NCI-H82 treated with DMSO at 0.1 percent for 48 hours (cell line): ENCODE results near the gene CCDC88B.
"Not testable (repeated sequence)": the region's sequence is repeated elsewhere in the genome, so short reads cannot be mapped to it uniquely, and the experiment has no call there.

Experiments used
- DNase-seq: peaks from one replicate; lab custom pipeline; 2025; ENCODE audit not compliant: unreplicated experiment; lab: John Stamatoyannopoulos, UW

Gene CCDC88B

DNA sequence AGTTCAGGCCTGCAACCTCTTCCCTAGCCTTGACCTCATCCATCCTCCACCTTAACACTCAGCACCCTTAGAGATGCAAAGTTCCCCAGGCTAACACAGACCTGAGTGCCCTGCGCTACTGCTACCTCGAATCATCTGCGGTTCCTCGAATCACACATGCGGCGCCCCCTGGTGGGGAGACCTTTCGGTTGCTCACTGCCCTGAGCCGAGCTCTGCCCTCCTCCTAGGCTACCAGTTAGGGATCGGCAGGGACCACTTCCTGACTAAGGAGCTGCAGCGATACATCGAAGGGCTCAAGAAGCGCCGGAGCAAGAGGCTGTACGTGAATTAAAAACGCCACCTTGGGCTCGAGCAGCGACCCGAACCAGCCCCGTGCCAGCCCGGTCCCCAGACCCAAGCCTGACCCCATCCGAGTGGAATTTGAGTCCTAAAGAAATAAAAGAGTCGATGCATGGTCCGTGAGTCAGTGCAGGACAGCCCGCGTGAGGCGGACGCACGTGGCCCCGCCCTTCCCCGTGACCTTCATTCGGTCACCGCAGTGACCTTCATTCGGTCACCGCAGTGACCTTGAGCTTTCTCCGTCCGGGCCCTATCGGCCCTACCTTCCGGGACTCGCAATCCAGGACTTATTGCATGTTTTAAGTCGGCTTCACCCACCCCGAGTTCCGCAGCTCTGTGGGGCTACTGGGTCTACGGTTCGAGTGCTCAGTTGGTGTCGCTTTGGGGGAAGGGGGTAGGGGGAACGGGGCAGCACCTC, 35.5 kb upstream of the CCDC88B start:
- DNase-seq: peak; percentile 67

DNA sequence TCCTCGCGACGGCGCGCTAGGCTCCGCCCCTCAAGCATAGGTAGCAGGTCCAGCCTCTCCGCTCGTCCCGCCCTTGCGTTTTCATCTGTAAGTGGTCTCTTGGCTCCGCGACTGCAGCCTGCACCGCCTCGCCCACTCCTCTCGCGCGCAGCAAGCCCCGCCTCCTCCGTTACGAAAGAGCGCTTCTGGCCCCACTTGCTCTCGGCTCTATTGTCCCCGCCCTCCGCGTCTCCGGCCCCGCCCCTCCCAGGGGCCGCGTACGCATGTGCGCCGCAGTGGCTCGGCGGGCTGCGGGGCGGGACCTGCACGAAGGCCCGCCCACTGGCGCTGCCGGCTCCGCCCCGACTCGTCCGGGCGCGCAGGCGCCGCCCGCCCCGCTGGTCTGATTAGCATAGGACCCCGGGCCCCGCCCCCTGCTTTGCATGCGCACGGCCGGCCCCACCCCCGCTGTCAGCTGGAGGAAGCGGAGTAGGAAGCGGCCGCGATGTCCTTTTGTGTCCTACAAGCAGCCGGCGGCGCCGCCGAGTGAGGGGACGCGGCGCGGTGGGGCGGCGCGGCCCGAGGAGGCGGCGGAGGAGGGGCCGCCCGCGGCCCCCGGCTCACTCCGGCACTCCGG, 34.8 kb upstream of the CCDC88B start, which contains the start of gene ESRRA:
Gene ESRRA (plus strand): TSS at position 450 of the 616 bp plus-strand sequence. CDS start 1,656 bp downstream, outside the sequence.
- peak; percentile 96 for DNase-seq

DNA sequence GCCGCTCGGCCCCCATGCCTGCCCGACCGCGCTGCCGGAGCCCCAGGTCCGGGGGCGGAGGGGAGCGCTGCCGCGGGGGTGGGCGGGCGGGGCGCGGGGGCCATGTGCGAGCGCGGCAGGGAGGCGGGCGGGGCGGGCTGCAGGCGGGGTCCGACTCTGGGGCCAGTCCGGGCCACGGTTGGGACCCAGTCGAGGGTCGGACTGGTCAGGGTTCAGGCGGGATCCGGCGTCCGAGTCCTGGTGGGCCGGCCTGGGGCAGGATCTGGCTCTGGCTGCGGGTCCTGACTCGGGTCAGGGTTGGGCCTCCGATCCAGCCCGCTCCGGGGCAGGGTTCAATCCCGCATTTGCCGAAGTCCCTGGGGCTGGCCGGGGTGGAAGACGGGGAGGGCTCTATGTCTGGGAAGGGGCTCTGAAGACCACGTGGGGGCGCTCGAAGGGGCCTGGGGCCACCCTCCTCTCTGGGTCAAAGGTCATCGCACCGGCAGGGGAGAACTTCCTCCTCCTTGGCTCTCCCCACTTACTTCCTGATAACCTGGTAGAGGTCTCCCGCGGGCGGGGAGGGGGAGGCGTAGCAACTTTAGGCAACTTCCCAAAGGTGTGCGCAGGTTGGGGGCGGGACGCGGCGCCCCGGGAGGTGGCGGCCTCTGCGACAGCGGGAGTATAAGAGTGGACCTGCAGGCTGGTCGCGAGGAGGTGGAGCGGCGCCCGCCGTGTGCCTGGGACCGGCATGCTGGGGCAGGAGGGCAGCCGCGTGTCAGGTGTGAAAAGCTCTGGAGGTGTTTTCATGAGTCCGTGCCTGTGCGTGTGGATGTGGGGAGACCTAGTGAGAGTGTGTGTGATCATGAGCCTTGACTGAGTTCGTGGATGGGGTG, 34.1 kb upstream of the CCDC88B start:
- peak; percentile 39 for DNase-seq

DNA sequence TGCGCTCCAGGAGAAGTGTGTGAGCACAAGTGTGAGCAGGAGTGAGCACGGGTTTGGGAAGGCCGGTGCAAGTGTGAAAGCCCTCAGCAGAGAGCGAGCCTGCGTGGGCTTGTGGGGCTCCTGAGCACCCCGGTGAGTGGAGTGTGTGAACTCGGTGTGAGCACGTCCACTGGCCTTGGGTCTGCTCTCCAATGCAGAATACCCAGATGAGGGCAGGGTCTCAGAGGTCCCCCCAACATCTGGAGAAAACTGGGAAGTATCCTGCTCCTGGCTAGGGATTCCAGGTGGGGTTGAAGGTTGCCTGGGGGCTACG, 33.5 kb upstream of the CCDC88B start:
- no peak for DNase-seq

DNA sequence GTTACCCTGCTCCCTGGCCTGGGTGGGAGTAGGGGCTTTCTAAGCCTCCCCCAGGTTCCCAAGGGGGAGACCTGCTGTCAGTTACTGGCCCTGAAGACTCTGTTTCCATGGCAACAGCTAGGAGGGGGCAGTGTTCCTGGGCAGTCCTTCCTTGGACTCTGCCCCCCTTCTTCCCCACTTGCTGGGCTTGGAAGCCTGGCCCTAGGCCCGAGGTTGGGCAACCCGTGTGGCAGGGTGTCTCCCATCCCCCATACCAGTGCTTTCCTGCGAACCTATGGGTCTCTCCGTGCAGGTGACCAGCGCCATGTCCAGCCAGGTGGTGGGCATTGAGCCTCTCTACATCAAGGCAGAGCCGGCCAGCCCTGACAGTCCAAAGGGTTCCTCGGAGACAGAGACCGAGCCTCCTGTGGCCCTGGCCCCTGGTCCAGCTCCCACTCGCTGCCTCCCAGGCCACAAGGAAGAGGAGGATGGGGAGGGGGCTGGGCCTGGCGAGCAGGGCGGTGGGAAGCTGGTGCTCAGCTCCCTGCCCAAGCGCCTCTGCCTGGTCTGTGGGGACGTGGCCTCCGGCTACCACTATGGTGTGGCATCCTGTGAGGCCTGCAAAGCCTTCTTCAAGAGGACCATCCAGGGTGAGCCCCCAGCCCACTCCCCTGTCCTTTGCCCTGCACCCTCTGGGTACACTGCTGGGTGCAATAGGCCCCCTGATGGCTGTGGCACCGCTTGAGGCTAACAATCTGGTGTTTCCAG, 33.0 kb upstream of the CCDC88B start:
- no peak for DNase-seq

DNA sequence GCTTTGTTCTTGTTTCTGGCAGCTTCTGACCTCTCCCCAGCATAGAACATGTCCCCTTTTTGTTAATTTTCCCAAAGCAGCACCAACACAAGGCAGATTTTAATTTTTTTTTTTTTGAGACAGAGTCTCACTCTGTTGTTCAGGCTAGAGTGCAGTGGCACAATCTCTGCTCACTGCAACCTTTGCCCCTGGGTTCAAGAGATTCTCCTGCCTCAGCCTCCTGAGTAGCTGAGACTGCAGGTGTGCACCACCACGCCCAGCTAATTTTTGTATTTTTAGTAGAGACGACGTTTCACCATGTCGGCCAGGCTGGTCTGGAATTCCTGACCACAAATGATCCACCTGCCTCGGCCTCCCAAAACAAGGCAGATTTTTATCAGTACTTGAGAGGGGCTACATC, 32.2 kb upstream of the CCDC88B start:
- DNase-seq: not testable (repeated sequence)

DNA sequence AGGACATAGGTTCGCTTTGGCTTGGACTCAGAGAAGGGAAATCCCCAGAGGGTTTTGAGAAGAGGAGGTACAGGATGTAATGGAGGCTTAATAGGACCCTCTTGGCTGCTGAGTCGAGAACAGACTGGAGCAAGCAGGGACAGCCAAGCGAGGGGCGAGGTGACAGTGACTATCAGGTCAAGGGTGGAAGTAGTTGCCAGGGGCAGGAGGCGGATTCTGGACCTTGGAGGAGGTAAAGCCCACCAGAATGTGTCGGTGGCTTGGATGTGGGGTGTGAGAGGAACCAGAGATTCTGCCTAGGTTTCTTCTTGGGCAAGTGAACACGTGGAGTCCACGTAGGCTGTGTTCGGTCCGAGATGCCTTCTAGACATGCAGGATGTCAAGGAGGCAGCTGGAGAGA, 27.1 kb upstream of the CCDC88B start:
- no peak for DNase-seq

DNA sequence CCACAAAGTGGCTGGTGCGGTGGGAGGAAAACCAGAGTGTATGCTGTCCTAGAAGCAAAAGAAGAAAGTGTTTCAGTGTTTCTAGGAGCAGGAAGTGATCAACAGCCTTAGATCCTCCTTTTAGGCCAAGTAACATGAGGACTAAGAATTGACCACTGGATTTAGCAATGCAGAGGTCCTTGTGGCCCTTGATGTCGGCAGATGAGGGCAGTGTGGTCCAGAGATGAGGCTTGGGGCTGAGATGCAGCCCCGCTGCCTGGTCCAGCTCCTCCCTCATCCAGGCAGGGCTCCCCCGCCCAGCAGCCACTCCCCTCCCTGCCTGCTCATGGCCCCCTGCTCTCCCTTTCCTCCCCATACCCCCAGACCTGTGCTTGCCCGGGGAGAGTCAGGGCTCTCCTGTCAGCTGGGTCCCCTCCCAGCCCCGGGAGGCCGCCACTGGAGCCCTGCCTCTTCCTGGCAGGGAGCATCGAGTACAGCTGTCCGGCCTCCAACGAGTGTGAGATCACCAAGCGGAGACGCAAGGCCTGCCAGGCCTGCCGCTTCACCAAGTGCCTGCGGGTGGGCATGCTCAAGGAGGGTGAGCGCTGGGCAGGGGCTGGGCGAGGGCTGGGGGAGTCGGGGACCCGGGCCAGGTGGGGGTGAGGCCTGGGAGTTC, 26.4 kb upstream of the CCDC88B start:
- no peak for DNase-seq

DNA sequence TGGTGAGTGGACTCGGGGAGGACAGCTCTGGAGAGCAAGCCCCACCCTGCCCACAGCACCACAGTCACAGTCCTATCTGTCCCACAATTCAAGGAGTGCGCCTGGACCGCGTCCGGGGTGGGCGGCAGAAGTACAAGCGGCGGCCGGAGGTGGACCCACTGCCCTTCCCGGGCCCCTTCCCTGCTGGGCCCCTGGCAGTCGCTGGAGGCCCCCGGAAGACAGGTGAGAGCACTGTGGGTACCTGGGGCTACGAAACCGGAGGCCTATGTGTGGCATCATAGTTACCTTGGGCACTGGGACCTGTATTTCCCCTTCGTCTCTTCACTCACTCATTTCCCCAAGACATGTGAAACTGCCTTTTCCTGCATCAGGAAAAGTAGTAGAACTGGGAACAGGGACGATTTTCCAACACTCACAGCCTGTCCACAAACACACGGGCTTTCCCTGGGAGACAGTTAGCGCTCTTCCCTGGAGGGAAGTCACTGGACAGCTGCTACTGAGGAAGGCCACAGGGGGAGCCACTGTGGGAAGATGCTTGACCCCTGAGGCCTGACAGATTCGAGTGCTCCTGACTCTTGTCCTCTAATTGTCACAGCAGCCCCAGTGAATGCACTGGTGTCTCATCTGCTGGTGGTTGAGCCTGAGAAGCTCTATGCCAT, 25.7 kb upstream of the CCDC88B start:
- DNase-seq: no peak

DNA sequence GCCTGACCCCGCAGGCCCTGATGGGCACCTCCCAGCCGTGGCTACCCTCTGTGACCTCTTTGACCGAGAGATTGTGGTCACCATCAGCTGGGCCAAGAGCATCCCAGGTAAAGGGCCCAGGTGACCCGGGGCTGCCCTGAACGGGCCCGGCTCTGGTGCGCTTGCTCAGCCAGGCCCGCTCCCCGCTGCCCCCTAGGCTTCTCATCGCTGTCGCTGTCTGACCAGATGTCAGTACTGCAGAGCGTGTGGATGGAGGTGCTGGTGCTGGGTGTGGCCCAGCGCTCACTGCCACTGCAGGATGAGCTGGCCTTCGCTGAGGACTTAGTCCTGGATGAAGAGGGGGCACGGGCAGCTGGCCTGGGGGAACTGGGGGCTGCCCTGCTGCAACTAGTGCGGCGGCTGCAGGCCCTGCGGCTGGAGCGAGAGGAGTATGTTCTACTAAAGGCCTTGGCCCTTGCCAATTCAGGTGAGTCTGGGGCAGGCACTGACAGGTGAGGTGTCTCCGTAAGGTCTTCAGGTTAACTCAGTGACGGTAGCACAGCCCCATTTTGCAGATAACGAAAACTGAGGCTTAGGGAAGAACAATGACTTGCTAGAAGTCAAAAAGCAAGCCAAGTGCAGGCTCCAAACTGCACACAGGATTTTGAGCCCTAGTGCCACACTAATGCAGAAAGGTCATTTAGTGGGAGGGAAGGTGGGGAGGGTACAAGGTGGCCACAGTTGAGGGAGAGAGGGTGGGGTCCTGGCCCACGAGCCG, 25.0 kb upstream of the CCDC88B start:
- DNase-seq: no peak

DNA sequence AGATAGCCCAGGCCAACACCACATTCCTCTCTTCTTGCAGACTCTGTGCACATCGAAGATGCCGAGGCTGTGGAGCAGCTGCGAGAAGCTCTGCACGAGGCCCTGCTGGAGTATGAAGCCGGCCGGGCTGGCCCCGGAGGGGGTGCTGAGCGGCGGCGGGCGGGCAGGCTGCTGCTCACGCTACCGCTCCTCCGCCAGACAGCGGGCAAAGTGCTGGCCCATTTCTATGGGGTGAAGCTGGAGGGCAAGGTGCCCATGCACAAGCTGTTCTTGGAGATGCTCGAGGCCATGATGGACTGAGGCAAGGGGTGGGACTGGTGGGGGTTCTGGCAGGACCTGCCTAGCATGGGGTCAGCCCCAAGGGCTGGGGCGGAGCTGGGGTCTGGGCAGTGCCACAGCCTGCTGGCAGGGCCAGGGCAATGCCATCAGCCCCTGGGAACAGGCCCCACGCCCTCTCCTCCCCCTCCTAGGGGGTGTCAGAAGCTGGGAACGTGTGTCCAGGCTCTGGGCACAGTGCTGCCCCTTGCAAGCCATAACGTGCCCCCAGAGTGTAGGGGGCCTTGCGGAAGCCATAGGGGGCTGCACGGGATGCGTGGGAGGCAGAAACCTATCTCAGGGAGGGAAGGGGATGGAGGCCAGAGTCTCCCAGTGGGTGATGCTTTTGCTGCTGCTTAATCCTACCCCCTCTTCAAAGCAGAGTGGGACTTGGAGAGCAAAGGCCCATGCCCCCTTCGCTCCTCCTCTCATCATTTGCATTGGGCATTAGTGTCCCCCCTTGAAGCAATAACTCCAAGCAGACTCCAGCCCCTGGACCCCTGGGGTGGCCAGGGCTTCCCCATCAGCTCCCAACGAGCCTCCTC, 24.1 kb upstream of the CCDC88B start:
- not testable (repeated sequence) for DNase-seq

DNA sequence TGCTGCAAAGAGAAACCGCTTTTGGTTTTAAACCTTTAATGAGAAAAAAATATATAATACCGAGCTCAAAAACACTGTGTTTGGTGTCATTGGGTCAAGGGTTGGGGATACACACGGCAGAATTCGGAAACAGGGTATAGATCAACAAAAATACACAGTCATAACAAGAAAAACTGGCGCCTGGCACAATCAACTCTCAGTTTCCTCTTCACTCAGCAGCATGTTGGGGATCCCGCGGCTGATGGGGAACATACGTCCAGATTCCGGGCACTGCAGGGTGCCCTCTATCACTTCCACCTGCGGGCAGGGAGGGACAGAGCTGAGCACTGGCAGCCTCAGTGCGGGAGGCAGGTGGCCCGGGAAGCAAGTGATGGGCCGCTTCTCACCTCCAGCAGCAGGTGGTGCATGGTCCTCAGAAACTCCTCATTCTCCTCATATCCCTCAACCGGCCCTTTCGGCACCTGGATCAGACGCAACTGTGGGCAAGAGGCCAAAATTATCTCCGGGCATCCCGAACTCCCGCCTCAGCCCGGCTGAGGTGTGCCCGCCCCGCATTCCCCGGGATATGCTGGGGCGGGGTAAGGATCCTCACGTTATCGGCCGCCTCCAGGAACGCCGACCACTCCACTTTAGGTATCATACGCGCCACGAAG, 23.2 kb upstream of the CCDC88B start:
- no peak for DNase-seq

DNA sequence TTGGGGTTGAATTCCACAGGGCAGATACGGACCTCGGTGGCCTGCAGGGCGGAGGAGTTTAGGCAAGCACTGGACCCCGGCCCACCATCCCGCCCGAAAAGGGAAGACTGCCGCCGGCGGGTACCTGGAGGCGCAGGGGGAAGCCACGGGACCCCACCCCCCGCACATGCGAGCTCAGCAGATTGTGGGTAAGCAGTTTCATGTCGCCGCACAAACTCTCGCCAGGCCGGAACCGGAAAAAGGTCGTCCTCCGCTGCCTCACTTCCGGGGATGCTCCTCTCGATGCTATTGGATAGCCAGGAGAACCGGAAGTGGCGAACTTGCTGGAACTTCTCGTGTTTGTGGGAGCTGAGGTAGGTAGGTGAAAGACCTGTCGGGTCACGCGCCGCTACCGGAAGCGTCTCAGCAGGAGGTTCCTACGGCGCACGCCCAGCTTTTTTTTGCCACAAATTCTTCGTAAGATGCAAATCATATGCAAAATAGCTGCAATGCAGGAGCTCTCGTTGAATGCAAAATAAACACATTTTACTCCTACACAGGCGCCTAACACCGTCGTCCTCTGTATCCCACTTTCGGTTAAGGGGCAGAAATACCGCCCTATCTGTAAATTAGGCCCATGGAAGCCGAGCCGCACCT, 22.6 kb upstream of the CCDC88B start, which contains the start of gene TRMT112:
Gene TRMT112 (minus strand): TSS at position 235 of the 636 bp plus-strand sequence. CDS start 33 bp downstream, at position 202.
- DNase-seq: peak; percentile 86

DNA sequence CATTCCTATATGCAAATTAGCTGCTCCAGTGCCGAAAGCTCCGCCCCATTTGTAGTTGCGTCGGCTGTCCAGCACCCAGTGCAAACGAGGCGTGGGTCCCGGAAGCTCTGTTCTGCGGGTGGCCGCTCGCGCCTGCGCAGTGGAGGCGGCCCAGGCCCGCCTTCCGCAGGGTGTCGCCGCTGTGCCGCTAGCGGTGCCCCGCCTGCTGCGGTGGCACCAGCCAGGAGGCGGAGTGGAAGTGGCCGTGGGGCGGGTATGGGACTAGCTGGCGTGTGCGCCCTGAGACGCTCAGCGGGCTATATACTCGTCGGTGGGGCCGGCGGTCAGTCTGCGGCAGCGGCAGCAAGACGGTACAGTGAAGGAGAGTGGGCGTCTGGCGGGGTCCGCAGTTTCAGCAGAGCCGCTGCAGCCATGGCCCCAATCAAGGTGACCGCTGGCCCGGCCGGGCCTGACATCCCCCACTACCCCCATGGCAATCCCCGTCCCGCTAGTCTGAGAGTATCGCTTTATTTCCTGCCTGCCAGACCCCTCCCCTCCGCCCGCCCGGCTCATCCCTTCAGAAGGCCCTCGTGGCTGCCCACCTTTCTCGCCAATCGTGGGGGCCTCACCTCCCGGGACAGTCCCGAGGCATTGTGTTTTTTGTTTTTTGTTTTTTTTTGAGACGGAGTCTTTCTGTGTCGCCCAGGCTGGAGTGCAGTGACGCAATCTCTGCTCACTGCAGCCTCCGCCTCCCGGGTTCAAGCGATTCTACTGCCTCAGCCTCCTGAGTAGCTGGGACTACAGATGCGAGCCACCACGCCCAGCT, 21.8 kb upstream of the CCDC88B start, which contains the start of gene PRDX5:
Gene PRDX5 (plus strand): TSS at position 161 of the 805 bp plus-strand sequence. CDS start 95 bp downstream, at position 256.
- DNase-seq: peak; percentile 74

DNA sequence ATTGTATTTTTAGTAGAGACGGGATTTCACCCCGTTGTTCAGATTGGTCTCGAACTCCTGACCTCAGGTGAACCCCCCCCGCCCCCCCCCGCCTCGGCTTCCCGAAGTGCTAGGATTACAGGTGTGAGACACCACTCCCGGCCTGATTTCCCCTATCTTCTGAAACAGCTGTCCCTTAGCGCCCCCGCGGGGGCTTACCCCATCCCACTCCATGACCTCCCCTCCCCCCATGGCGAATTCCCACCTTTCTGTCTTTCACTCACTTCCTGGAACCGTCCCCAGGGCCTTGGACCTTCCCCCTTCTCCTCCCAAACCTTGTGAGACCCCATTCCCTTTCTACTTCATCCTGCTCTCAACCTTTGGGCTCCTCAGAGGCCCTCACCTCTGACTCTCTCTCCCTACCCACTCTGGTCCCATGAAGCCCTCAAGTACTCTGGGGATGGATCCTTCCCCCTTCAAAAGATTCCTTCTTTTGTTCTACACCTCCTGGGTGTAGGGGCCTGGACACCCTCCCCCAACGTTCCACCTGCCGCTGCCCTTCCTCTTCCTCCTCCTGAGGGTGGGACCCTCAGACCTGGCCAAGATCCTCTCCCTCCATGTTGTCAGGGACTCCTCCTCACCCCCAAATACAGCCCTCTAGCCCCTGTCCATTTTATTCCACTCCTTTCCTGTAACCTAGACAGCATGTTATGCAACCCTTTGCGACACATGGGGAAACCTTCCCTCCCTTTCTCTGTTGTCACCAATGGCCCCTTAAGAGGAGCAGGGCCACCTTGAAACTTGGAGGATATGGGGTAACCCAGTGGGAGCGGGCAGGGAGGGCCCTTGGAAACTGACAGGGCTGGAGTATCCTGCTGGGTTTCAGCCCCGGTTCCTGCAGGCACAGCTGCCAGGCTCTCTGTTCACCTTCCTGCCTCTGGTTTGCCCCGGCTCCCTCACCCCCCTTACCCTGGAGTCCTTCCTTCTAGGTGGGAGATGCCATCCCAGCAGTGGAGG, 20.9 kb upstream of the CCDC88B start:
- no peak for DNase-seq
